Stomach (tissue), 9 donors: ENCODE results near the gene GNA14. TPM values are rescaled to one million over a fixed set of nuclear protein-coding genes. Genes with fewer than 3 reads are reported as not detected.

Source experiments
- DNase-seq, 2 donors: peaks; one replicate each; pipeline versions ENCODE4 v3.0.0 to v3.0.0-alpha.2; 2013 to 2019
- H3K27ac ChIP-seq, 5 donors: fragments of 200-600 bp in 4 of 5; sonication (generic) in 4 of 5; one replicate each; pipeline ENCODE4 v1.5.1; 2013 to 2019; ENCODE audit warnings: mild to moderate bottlenecking in 1 of 5, moderate library complexity in 1 of 5
- H3K27me3 ChIP-seq, 3 donors: fragments of 200-600 bp; sonication (generic); one replicate each; pipeline ENCODE4 v1.5.1; 2017 to 2019; ENCODE audit warnings: mixed run types in 1 of 3
- H3K36me3 ChIP-seq, 4 donors: fragments of 200-600 bp; sonication (generic); 1 replicate in 3 of 4; 2 replicates in 1 of 4; pipeline ENCODE4 v1.5.1; 2016 to 2019
- H3K4me1 ChIP-seq, 4 donors: fragments of 200-600 bp; sonication (generic); one replicate each; pipeline ENCODE4 v1.5.1; 2016 to 2019
- H3K4me3 ChIP-seq, 4 donors: fragments of 200-600 bp; sonication (generic) in 3 of 4; one replicate each; pipeline ENCODE4 v1.5.1; 2016 to 2019; ENCODE audit warnings: mild to moderate bottlenecking in 1 of 4
- H3K9me3 ChIP-seq, 4 donors: fragments of 200-600 bp; sonication (generic); one replicate each; pipeline ENCODE4 v1.5.1; 2016 to 2019
- EP300 ChIP-seq: sonication (generic); formaldehyde crosslinking; IDR thresholded peaks from one replicate; pipeline ENCODE4 v1.6.1; 2017; ENCODE audit warnings: antibody characterized with exemption
- POLR2A ChIP-seq, 4 donors: fragments of 450-650 bp; IDR thresholded peaks; one replicate each; pipeline ENCODE4 v1.6.1; 2016; ENCODE audit warnings: antibody characterized with exemption in 4 of 4, control low read depth in 2 of 4, mild to moderate bottlenecking in 1 of 4, moderate library complexity in 1 of 4
- POLR2AphosphoS5 ChIP-seq, 3 donors: sonication (generic); formaldehyde crosslinking; IDR thresholded peaks; one replicate each; pipeline ENCODE4 v1.6.1; 2016; ENCODE audit warnings: antibody characterized with exemption in 3 of 3
- WGBS, 5 donors: extraction: QIAGEN DNeasy Blood & Tissue Kit in 3 of 5; methylation state at CpG; one replicate each; pipeline versions ENCODE4 v1.1.5 to v1.1.7; 2013 to 2018; 5-methylcytosine and 5-hydroxymethylcytosine counted together
- intact Hi-C: fragments of 100-400 bp; cut with DNase I; formaldehyde crosslinking; loops from one replicate; pipeline ENCODE4 v1.15.1; 2023; ENCODE audit warnings: low total_unique reads
- polyA plus RNA-seq, 3 donors: library from polyadenylated mRNA; stranded (reverse); fragments of 200-250 nt; gene quantifications; one replicate each; pipeline ENCODE4 v1.2.3, GENCODE V29; 2013
- total RNA-seq, 5 donors: library from RNA; depleted of rRNA; stranded (reverse); fragments of >200 nt; gene quantifications; one replicate each; pipeline versions ENCODE4 v1.1.0 to v1.2.3, GENCODE V29; 2014 to 2016
- TF ChIP-seq, protein P1 (sequence below), 7 experiments: fragments of 450-650 bp in 4 of 7; fragments of 200-600 bp in 3 of 7; sonication (generic) in 3 of 7; IDR thresholded peaks; one replicate each; pipeline ENCODE4 v1.5.1; 2016 to 2019; ENCODE audit warnings: antibody characterized with exemption in 7 of 7, control low read depth in 2 of 7, mild to moderate bottlenecking in 1 of 7
- donor health status: healthy with polysubstance abuse.
- donor health status: Bipolar disorder and iron deficiency.
- donor health status: healthy.

The GNA14 gene
- total and polyA plus RNA-seq, 8 donors, result 0.46 to 12.5 (median 1.3) TPM; not detected in 1

DNA sequence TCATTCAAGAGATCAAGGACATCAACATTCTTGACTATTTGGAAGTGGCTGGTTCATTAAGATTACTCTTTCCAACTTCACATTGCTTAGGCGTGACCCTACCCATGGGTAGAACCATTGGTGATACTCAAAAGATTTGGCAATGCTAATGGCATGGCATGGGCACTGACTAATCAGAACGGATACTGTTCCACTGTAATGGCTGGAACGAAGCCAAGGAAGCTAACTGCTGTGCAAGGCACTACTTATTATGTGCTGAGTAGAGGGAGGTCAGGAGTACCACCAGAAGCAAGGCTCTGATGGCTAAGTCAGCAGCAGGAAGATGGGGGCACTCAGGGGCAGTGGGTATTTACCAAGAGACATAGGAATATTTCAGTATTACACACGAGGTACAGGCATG is 31.9 kb downstream of the GNA14 start:
- 67 to 72% (median 72%) methylated on average over 4 of the region's 4 CpGs for WGBS, 5 donors
- H3K4me1 ChIP-seq, result no peaks in the 10 kb centered on the region
- intact Hi-C loops, result no loop called here
- no peaks in the 10 kb centered on the region for H3K9me3 ChIP-seq
- H3K27ac ChIP-seq, result no peak overlapping the region
- H3K27me3 ChIP-seq, result no peaks in the 10 kb centered on the region
- TF ChIP-seq POLR2A (IDR thresholded peaks at IDR 0.05) (no peak), POLR2AphosphoS5 (IDR thresholded peaks at IDR 0.05) (no peak), EP300 (no peak)
- TF ChIP-seq, protein P1, sequence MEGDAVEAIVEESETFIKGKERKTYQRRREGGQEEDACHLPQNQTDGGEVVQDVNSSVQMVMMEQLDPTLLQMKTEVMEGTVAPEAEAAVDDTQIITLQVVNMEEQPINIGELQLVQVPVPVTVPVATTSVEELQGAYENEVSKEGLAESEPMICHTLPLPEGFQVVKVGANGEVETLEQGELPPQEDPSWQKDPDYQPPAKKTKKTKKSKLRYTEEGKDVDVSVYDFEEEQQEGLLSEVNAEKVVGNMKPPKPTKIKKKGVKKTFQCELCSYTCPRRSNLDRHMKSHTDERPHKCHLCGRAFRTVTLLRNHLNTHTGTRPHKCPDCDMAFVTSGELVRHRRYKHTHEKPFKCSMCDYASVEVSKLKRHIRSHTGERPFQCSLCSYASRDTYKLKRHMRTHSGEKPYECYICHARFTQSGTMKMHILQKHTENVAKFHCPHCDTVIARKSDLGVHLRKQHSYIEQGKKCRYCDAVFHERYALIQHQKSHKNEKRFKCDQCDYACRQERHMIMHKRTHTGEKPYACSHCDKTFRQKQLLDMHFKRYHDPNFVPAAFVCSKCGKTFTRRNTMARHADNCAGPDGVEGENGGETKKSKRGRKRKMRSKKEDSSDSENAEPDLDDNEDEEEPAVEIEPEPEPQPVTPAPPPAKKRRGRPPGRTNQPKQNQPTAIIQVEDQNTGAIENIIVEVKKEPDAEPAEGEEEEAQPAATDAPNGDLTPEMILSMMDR (IDR thresholded peaks at IDR 0.05), result no peak
- DNase-seq, result no peak
- H3K4me3 ChIP-seq, result no peak overlapping the region
- no peaks in the 10 kb centered on the region for H3K36me3 ChIP-seq

GRCh38 chr9:77614645-77615044 is 33.5 kb downstream of the GNA14 start:
- no peak overlapping the region for H3K4me3 ChIP-seq
- no peaks in the 10 kb centered on the region for H3K4me1 ChIP-seq
- 72 to 89% (median 75%) methylated on average over 3 of the region's 3 CpGs for WGBS, 5 donors
- DNase-seq, result no peak
- TF ChIP-seq EP300 (no peak), POLR2AphosphoS5 (IDR thresholded peaks at IDR 0.05) (no peak), POLR2A (IDR thresholded peaks at IDR 0.05) (no peak)
- TF ChIP-seq, protein P1 (IDR thresholded peaks at IDR 0.05), result no peak
- no peaks in the 10 kb centered on the region for H3K27me3 ChIP-seq
- H3K27ac ChIP-seq, result no peak overlapping the region
- intact Hi-C loops, result no loop called here
- no peaks in the 10 kb centered on the region for H3K36me3 ChIP-seq
- H3K9me3 ChIP-seq, result no peaks in the 10 kb centered on the region

DNA sequence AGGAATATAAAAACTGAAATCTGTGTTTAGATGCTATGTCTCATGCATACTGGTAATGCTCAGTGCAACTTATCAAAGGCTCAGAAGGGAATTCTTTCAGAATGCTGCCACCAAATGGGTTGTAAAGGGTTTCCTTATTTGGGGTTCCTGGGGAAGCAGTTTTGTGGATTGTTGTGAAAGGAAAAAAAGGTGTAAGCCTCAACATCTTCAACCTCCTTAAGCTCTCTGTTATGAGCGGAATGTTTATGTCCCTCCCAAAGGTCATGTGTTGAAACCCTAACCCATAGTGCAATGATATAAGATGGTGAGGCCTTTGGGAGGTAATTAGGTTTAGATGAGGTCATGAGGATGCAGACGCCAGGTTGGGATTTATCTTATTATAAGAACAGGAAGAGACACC is 41.6 kb downstream of the GNA14 start:
- H3K27ac ChIP-seq, result peak overlapping the region in 4 of 5 donors; percentile 42 to 70 (median 49)
- intact Hi-C loops, result no loop called here
- DNase-seq, result no peak
- WGBS, 5 donors, result 47 to 72% (median 50%) methylated on average over 2 of the region's 2 CpGs
- H3K4me1 ChIP-seq, result peaks cover 0 to 12% (median 9%) of the 10 kb centered on the region in 4 donors
- H3K36me3 ChIP-seq, result no peaks in the 10 kb centered on the region
- no peaks in the 10 kb centered on the region for H3K27me3 ChIP-seq
- no peak overlapping the region for H3K4me3 ChIP-seq
- TF ChIP-seq, protein P1 (IDR thresholded peaks at IDR 0.05), result no peak
- TF ChIP-seq EP300 (no peak), POLR2AphosphoS5 (IDR thresholded peaks at IDR 0.05) (no peak), POLR2A (IDR thresholded peaks at IDR 0.05) (no peak)
- no peaks in the 10 kb centered on the region for H3K9me3 ChIP-seq

DNA sequence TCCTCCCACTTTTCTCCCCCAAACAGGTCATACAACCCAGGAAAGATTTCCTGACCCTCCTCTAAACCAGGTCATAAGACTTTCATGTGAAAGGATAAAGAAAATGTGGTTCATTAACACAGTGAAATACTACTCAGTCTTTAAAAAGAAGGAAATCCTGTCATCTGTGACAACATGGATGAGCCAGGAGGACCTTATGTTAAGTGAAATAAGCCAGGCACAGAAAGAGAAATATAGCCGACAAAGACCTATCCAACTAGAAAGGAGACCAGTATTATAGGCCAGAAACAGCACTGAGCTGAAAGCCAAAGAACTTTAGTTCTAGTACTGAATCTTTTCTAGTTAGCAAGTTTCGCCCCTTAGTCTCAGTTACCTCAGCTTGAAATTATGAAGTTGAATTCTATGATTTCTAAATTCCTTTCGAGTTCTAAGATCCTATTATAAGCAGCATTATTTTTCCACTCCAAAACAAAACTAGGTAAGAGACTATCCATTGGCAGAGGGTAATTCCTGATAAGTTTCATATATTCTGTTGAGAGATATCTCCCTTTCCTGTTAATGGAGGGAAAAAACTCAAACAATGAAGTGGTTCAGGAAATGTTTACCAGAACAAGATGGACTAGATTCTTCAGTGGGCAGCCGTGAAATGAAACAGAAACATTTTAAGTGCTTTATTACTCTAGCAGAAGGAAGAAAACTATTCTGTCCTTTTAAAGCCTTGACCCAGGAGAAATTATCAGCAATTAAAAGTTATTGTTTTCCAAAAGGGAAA is 42.5 kb downstream of the GNA14 start:
- Histone ChIP-seq H3K36me3 (no peaks in the 10 kb centered on the region), H3K9me3 (no peaks in the 10 kb centered on the region), H3K4me1 (peaks cover 0 to 12% (median 9%) of the 10 kb centered on the region in 4 donors), H3K27me3 (no peaks in the 10 kb centered on the region), H3K27ac (peak overlapping the region in 4 of 5 donors; percentile 42 to 70 (median 49)), H3K4me3 (no peak overlapping the region)
- TF ChIP-seq POLR2AphosphoS5 (IDR thresholded peaks at IDR 0.05) (no peak), EP300 (no peak), POLR2A (IDR thresholded peaks at IDR 0.05) (no peak)
- TF ChIP-seq, protein P1 (IDR thresholded peaks at IDR 0.05), result no peak
- DNase-seq, result no peak
- intact Hi-C loops, result no loop called here
- 57 to 61% (median 60%) methylated on average over 4 of the region's 4 CpGs for WGBS, 5 donors
